ENCODE results near the gene KRT14.

The KRT14 gene

DNA sequence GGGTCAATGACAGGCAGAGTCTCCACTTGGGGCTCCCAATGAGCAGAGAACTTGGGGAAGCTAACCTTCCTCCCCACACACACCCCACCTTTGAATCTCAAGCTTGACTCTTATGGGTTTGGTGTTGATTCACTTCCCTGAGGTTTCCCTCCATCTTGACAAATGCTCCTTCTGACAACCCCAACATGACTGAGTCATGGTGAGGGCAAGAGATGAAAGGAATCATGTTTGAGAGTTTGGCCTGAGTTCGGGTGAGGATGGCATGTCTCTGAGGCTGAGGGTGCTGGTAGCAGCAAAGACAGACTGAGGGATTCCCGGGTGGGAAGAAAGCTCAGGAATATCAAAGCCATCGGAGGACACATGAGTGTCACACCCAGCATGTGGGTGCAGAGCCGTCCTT is 33.5 kb downstream of the KRT14 start:
- Histone ChIP-seq H3K9ac (ENCODE audit: low read length) (no peak overlapping the region), H4K20me1 (ENCODE audit: insufficient read depth, low read length) (no peaks in the 10 kb centered on the region), H2AFZ (ENCODE audit: low read length) (no peak overlapping the region), H3K27me3 (ENCODE audit: insufficient read depth, low read length) (0 out of 2 replicates have a peak, but pooled peaks cover 4% of the 10 kb centered on the region), H3K9me3 (ENCODE audit: low read length) (no peaks in the 10 kb centered on the region), H3F3A (ENCODE audit: insufficient read depth, low read length) (no peaks in the 10 kb centered on the region), H3K4me2 (ENCODE audit: low read length) (no peak overlapping the region), H3K9me2 (ENCODE audit: low read depth, low read length) (no peaks in the 10 kb centered on the region), H3K4me1 (ENCODE audit: insufficient read depth, low read length, severe bottlenecking) (no peaks in the 10 kb centered on the region), H3K36me3 (ENCODE audit: insufficient read depth, low read length) (no peaks in the 10 kb centered on the region), H3K79me2 (ENCODE audit: insufficient read depth, low read length) (no peaks in the 10 kb centered on the region), H3K4me3 (ENCODE audit: low read depth, low read length, poor library complexity, severe bottlenecking) (no peak overlapping the region), H3K27ac (ENCODE audit: low read depth, low read length, poor library complexity, severe bottlenecking) (no peak overlapping the region)
- no peak for TF ChIP-seq EZH2 (IDR thresholded peaks at IDR 0.05; ENCODE audit: borderline replicate concordance, low read length)
- TF ChIP-seq, protein P1, sequence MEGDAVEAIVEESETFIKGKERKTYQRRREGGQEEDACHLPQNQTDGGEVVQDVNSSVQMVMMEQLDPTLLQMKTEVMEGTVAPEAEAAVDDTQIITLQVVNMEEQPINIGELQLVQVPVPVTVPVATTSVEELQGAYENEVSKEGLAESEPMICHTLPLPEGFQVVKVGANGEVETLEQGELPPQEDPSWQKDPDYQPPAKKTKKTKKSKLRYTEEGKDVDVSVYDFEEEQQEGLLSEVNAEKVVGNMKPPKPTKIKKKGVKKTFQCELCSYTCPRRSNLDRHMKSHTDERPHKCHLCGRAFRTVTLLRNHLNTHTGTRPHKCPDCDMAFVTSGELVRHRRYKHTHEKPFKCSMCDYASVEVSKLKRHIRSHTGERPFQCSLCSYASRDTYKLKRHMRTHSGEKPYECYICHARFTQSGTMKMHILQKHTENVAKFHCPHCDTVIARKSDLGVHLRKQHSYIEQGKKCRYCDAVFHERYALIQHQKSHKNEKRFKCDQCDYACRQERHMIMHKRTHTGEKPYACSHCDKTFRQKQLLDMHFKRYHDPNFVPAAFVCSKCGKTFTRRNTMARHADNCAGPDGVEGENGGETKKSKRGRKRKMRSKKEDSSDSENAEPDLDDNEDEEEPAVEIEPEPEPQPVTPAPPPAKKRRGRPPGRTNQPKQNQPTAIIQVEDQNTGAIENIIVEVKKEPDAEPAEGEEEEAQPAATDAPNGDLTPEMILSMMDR (IDR thresholded peaks at IDR 0.05; ENCODE audit: low read length), result no peak

DNA sequence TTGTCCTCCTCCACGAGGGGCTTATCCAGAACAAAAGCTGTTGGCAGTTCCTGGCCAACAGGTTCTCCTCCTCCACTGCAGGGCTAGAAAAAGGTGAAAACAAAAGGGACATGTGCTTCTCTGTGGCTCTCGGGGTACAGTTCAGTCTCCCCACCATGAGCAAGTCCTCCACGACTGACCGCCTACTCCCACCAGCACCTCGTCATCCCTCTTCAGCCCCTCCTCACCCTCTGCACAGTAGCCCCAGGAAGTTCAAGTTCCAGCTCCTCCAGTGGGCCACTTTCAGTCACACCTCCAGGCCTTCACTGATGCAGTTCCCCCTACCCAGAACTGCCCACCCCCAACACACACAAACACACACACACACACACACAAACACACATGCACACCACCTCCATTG is 34.2 kb downstream of the KRT14 start:
- Histone ChIP-seq H3F3A (ENCODE audit: insufficient read depth, low read length) (no peaks in the 10 kb centered on the region), H3K79me2 (ENCODE audit: insufficient read depth, low read length) (no peaks in the 10 kb centered on the region), H3K27me3 (ENCODE audit: insufficient read depth, low read length) (0 out of 2 replicates have a peak, but pooled peaks cover 6% of the 10 kb centered on the region), H2AFZ (ENCODE audit: low read length) (no peak overlapping the region), H3K4me2 (ENCODE audit: low read length) (no peak overlapping the region), H3K36me3 (ENCODE audit: insufficient read depth, low read length) (no peaks in the 10 kb centered on the region), H3K9me3 (ENCODE audit: low read length) (no peaks in the 10 kb centered on the region), H3K4me3 (ENCODE audit: low read depth, low read length, poor library complexity, severe bottlenecking) (no peak overlapping the region), H3K9me2 (ENCODE audit: low read depth, low read length) (no peaks in the 10 kb centered on the region), H3K9ac (ENCODE audit: low read length) (no peak overlapping the region), H4K20me1 (ENCODE audit: insufficient read depth, low read length) (no peaks in the 10 kb centered on the region), H3K4me1 (ENCODE audit: insufficient read depth, low read length, severe bottlenecking) (no peaks in the 10 kb centered on the region), H3K27ac (ENCODE audit: low read depth, low read length, poor library complexity, severe bottlenecking) (no peak overlapping the region)
- TF ChIP-seq, protein P1 (IDR thresholded peaks at IDR 0.05; ENCODE audit: low read length), result no peak

DNA sequence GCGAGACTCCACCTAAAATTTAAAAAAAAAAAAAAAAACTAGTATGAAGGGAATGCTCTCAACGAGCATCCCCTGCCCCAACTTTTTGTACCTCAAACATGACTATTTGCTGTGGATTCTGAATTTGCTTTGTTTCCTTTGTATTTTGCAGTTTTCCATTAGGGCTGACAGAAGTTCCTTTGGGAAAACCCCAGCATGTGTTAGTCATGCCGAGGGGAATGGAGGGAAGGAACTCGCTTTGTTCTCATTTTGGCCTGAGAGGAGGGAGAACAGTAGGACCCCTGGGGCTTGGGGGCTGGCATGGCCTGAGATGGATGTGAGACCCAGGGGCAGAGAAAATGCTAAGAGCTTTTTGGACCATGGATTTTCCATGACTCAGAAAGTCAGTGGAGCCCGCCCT is 35.3 kb downstream of the KRT14 start:
- H3K79me2 ChIP-seq (ENCODE audit: insufficient read depth, low read length), result no peaks in the 10 kb centered on the region
- H3K36me3 ChIP-seq (ENCODE audit: insufficient read depth, low read length), result no peaks in the 10 kb centered on the region
- 0 out of 2 replicates have a peak, but pooled peaks cover 6% of the 10 kb centered on the region for H3K27me3 ChIP-seq (ENCODE audit: insufficient read depth, low read length)
- no peak overlapping the region for H3K4me3 ChIP-seq (ENCODE audit: low read depth, low read length, poor library complexity, severe bottlenecking)
- TF ChIP-seq EZH2 (IDR thresholded peaks at IDR 0.05; ENCODE audit: borderline replicate concordance, low read length), result no peak
- TF ChIP-seq, protein P1 (IDR thresholded peaks at IDR 0.05; ENCODE audit: low read length), result no peak
- no peaks in the 10 kb centered on the region for H3K9me2 ChIP-seq (ENCODE audit: low read depth, low read length)
- H4K20me1 ChIP-seq (ENCODE audit: insufficient read depth, low read length), result no peaks in the 10 kb centered on the region
- no peaks in the 10 kb centered on the region for H3F3A ChIP-seq (ENCODE audit: insufficient read depth, low read length)
- no peak overlapping the region for H3K9ac ChIP-seq (ENCODE audit: low read length)
- H3K9me3 ChIP-seq (ENCODE audit: low read length), result no peaks in the 10 kb centered on the region
- H3K27ac ChIP-seq (ENCODE audit: low read depth, low read length, poor library complexity, severe bottlenecking), result no peak overlapping the region
- H3K4me2 ChIP-seq (ENCODE audit: low read length), result no peak overlapping the region
- H2AFZ ChIP-seq (ENCODE audit: low read length), result no peak overlapping the region
- no peaks in the 10 kb centered on the region for H3K4me1 ChIP-seq (ENCODE audit: insufficient read depth, low read length, severe bottlenecking)

Data from OCI-LY1 (cell line).